ENCODE data around the gene SLC39A11. TPM values are rescaled to one million over a fixed set of nuclear protein-coding genes. Genes with fewer than 3 reads are reported as not detected.

SLC39A11 gene
- total RNA-seq, 4 donors from 2014 or later: 45.2 to 59.5 (median 49.2) TPM

GRCh38 chr17:72682605-72683004, 409.9 kb downstream of the SLC39A11 start:
- H3K27ac ChIP-seq: no peak overlapping the region

GRCh38 chr17:72681844-72682243, 410.6 kb downstream of the SLC39A11 start:
- Histone ChIP-seq H3K9me3 (no peaks in the 10 kb centered on the region), H3K4me3 (no peak overlapping the region), H3K4me1 (peaks cover 5% of the 10 kb centered on the region), H3K27me3 (no peaks in the 10 kb centered on the region), H3K36me3 (no peaks in the 10 kb centered on the region), H3K27ac (no peak overlapping the region)
- no peak for DNase-seq (ENCODE audit: low spot score in 2 of 2)
- 95% methylated on average over 12 of the region's 12 CpGs for WGBS
- TF ChIP-seq POLR2AphosphoS5 (IDR thresholded peaks at IDR 0.05) (no peak), CTCF (IDR thresholded peaks at IDR 0.05) (no peak), EP300 (IDR thresholded peaks at IDR 0.05) (no peak), POLR2A (IDR thresholded peaks at IDR 0.05) (no peak)

More at GRCh38 chr17:72682605-72683004, 409.9 kb downstream of the SLC39A11 start:
- TF ChIP-seq CTCF (IDR thresholded peaks at IDR 0.05) (no peak), EP300 (IDR thresholded peaks at IDR 0.05) (no peak), POLR2AphosphoS5 (IDR thresholded peaks at IDR 0.05) (no peak), POLR2A (IDR thresholded peaks at IDR 0.05) (no peak)
- no peaks in the 10 kb centered on the region for H3K36me3 ChIP-seq
- no peak for DNase-seq (ENCODE audit: low spot score in 2 of 2)
- WGBS: 52% methylated on average over 1 of the region's 1 CpG
- peaks cover 9% of the 10 kb centered on the region for H3K4me1 ChIP-seq
- H3K27me3 ChIP-seq: no peaks in the 10 kb centered on the region
- no peaks in the 10 kb centered on the region for H3K9me3 ChIP-seq
- no peak overlapping the region for H3K4me3 ChIP-seq

- Histone ChIP-seq H3K4me1 (no peaks in the 10 kb centered on the region), H3K4me3 (no peak overlapping the region), H3K36me3 (no peaks in the 10 kb centered on the region), H3K9me3 (no peaks in the 10 kb centered on the region), H3K27ac (no peak overlapping the region), H3K27me3 (no peaks in the 10 kb centered on the region)
- no peak for TF ChIP-seq CTCF (IDR thresholded peaks at IDR 0.05)
- TF ChIP-seq EP300 (IDR thresholded peaks at IDR 0.05): no peak
- TF ChIP-seq POLR2A (IDR thresholded peaks at IDR 0.05): no peak
- no peak for TF ChIP-seq POLR2AphosphoS5 (IDR thresholded peaks at IDR 0.05)
- no peak for DNase-seq (ENCODE audit: low spot score in 2 of 2)
- 97% methylated on average over 12 of the region's 12 CpGs for WGBS
These were observed 414.6 kb downstream of the SLC39A11 start for GRCh38 chr17:72677714-72678390.

GRCh38 chr17:72677108-72677507, 415.4 kb downstream of the SLC39A11 start:
- Histone ChIP-seq H3K36me3 (no peaks in the 10 kb centered on the region), H3K9me3 (no peaks in the 10 kb centered on the region), H3K4me3 (no peak overlapping the region), H3K27me3 (no peaks in the 10 kb centered on the region), H3K27ac (no peak overlapping the region), H3K4me1 (no peaks in the 10 kb centered on the region)
- DNase-seq (ENCODE audit: low spot score in 2 of 2): no peak
- TF ChIP-seq CTCF (IDR thresholded peaks at IDR 0.05) (no peak), EP300 (IDR thresholded peaks at IDR 0.05) (no peak), POLR2A (IDR thresholded peaks at IDR 0.05) (no peak), POLR2AphosphoS5 (IDR thresholded peaks at IDR 0.05) (no peak)
- WGBS: 100% methylated on average over 2 of the region's 2 CpGs

- no peak for DNase-seq (ENCODE audit: low spot score in 2 of 2)
- 91% methylated on average over 4 of the region's 4 CpGs for WGBS
- no peak for TF ChIP-seq POLR2A (IDR thresholded peaks at IDR 0.05)
- TF ChIP-seq CTCF (IDR thresholded peaks at IDR 0.05): no peak
- no peak for TF ChIP-seq POLR2AphosphoS5 (IDR thresholded peaks at IDR 0.05)
- TF ChIP-seq EP300 (IDR thresholded peaks at IDR 0.05): no peak
- Histone ChIP-seq H3K4me3 (no peak overlapping the region), H3K4me1 (no peaks in the 10 kb centered on the region), H3K9me3 (no peaks in the 10 kb centered on the region), H3K36me3 (no peaks in the 10 kb centered on the region), H3K27me3 (no peaks in the 10 kb centered on the region), H3K27ac (no peak overlapping the region)
These were observed 419.8 kb downstream of the SLC39A11 start for GRCh38 chr17:72672729-72673128.
